Astrocyte (in vitro differentiated cells and primary cell): ENCODE measurements around the gene UGT1A8.

ENCODE experiments used
- EZH2 ChIP-seq: IDR thresholded peaks from 2 replicates; pipeline ENCODE4 v1.6.1; 2012; ENCODE audit warnings: mild to moderate bottlenecking, low read length, inconsistent platforms; ENCODE audit not compliant: insufficient read depth
- TF ChIP-seq, protein P1 (sequence below): IDR thresholded peaks from 2 replicates; pipeline ENCODE4 v1.5.1; 2011; ENCODE audit warnings: low read depth, mild to moderate bottlenecking, inconsistent platforms, low read length, moderate library complexity; ENCODE audit not compliant: insufficient read depth

DNA sequence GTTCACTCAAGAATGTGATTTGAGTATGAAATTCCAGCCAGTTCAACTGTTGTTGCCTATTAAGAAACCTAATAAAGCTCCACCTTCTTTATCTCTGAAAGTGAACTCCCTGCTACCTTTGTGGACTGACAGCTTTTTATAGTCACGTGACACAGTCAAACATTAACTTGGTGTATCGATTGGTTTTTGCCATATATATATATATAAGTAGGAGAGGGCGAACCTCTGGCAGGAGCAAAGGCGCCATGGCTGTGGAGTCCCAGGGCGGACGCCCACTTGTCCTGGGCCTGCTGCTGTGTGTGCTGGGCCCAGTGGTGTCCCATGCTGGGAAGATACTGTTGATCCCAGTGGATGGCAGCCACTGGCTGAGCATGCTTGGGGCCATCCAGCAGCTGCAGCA is 142.6 kb downstream of the UGT1A8 start, which contains the start of gene UGT1A1:
- TF ChIP-seq, protein P1, sequence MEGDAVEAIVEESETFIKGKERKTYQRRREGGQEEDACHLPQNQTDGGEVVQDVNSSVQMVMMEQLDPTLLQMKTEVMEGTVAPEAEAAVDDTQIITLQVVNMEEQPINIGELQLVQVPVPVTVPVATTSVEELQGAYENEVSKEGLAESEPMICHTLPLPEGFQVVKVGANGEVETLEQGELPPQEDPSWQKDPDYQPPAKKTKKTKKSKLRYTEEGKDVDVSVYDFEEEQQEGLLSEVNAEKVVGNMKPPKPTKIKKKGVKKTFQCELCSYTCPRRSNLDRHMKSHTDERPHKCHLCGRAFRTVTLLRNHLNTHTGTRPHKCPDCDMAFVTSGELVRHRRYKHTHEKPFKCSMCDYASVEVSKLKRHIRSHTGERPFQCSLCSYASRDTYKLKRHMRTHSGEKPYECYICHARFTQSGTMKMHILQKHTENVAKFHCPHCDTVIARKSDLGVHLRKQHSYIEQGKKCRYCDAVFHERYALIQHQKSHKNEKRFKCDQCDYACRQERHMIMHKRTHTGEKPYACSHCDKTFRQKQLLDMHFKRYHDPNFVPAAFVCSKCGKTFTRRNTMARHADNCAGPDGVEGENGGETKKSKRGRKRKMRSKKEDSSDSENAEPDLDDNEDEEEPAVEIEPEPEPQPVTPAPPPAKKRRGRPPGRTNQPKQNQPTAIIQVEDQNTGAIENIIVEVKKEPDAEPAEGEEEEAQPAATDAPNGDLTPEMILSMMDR: no peak
- TF ChIP-seq EZH2: no peak
